Measurements from ENCODE around the gene ADAMTS12. TPM values are rescaled to one million over a fixed set of nuclear protein-coding genes. Genes with fewer than 3 reads are reported as not detected.

ADAMTS12 gene
- total and polyA plus RNA-seq, 10 of the 15 experiments (the other 5 are each of a cell fraction or from before 2014, with no cell fraction given) = 0.11 to 35.8 (median 20.7) TPM

DNA sequence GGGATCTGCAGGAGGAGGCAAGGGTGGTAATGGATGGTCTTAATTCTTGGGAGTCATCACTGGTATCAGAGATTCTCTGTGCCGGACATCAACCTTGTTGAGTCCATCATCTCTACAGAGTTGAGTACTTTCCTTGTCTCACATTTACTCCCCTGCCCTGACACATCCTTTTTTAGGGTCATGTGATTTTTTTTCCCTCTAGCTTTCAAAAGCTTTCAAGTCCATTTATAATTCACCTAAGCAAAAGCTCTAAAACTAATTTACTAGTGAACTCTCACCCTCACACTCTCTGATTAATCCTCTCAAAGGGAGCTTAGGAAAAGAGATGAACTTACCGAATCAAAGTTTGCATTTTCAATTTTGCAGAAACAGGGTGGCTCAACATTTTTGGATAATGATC is 258.1 kb downstream of the ADAMTS12 start:
- BruUV-seq (replicated peaks) = no TSS peak
- CTCF ChIA-PET = interaction anchor here (1.0 kb wide), 2 partner anchors 9 to 302 kb away, joined by 3 read pairs; partner anchors contain the start of gene RXFP3
- TF ChIP-seq SIX5 (IDR thresholded peaks at IDR 0.05; ENCODE audit: low read depth, low read length, severe bottlenecking) = no peak
- no peak for TF ChIP-seq HDAC6 (IDR thresholded peaks at IDR 0.05; ENCODE audit: unreplicated experiment)
- TF ChIP-seq IKZF1 (conservative IDR thresholded peaks at IDR 0.05) = no peak
- TF ChIP-seq MEF2B (IDR thresholded peaks at IDR 0.05; ENCODE audit: partially characterized antibody, poor library complexity, severe bottlenecking) = no peak
- TF ChIP-seq, protein P1, sequence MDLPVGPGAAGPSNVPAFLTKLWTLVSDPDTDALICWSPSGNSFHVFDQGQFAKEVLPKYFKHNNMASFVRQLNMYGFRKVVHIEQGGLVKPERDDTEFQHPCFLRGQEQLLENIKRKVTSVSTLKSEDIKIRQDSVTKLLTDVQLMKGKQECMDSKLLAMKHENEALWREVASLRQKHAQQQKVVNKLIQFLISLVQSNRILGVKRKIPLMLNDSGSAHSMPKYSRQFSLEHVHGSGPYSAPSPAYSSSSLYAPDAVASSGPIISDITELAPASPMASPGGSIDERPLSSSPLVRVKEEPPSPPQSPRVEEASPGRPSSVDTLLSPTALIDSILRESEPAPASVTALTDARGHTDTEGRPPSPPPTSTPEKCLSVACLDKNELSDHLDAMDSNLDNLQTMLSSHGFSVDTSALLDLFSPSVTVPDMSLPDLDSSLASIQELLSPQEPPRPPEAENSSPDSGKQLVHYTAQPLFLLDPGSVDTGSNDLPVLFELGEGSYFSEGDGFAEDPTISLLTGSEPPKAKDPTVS (IDR thresholded peaks at IDR 0.05; ENCODE audit: low read depth, low read length) = no peak
- no peak for TF ChIP-seq POLR2AphosphoS2 (IDR thresholded peaks at IDR 0.05; ENCODE audit: low read depth, low read length)
- no peak for TF ChIP-seq YBX1 (IDR thresholded peaks at IDR 0.05)
- TF ChIP-seq TCF7 (IDR thresholded peaks at IDR 0.05; ENCODE audit: borderline replicate concordance) = no peak
- no peak for TF ChIP-seq HCFC1 (IDR thresholded peaks at IDR 0.05; ENCODE audit: low read length)
- TF ChIP-seq TAF1 (IDR thresholded peaks at IDR 0.05; ENCODE audit: borderline replicate concordance, low read depth, low read length) = no peak
- no peak for TF ChIP-seq NR2C1 (IDR thresholded peaks at IDR 0.05)
- no peak for TF ChIP-seq CHD4 (IDR thresholded peaks at IDR 0.05)
- TF ChIP-seq, protein P2, sequence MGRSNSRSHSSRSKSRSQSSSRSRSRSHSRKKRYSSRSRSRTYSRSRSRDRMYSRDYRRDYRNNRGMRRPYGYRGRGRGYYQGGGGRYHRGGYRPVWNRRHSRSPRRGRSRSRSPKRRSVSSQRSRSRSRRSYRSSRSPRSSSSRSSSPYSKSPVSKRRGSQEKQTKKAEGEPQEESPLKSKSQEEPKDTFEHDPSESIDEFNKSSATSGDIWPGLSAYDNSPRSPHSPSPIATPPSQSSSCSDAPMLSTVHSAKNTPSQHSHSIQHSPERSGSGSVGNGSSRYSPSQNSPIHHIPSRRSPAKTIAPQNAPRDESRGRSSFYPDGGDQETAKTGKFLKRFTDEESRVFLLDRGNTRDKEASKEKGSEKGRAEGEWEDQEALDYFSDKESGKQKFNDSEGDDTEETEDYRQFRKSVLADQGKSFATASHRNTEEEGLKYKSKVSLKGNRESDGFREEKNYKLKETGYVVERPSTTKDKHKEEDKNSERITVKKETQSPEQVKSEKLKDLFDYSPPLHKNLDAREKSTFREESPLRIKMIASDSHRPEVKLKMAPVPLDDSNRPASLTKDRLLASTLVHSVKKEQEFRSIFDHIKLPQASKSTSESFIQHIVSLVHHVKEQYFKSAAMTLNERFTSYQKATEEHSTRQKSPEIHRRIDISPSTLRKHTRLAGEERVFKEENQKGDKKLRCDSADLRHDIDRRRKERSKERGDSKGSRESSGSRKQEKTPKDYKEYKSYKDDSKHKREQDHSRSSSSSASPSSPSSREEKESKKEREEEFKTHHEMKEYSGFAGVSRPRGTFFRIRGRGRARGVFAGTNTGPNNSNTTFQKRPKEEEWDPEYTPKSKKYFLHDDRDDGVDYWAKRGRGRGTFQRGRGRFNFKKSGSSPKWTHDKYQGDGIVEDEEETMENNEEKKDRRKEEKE (IDR thresholded peaks at IDR 0.05) = no peak
- no peak for TF ChIP-seq NFIC (IDR thresholded peaks at IDR 0.05; ENCODE audit: low read depth, low read length)
- no peak for TF ChIP-seq STAT1 (conservative IDR thresholded peaks at IDR 0.05)
- no peak for TF ChIP-seq HDGF (IDR thresholded peaks at IDR 0.05)
- no peak for TF ChIP-seq ATF7 (IDR thresholded peaks at IDR 0.05; ENCODE audit: low read depth)
- in situ Hi-C loops (cut with MboI) (no loop called here), intact Hi-C loops (cut with micrococcal nuclease; ENCODE audit: unreplicated experiment) (loop anchor here (5.0 kb wide), 2 partner anchors 44 to 219 kb away; no protein-coding TSS in a partner anchor)
- H3K27ac ChIP-seq (ENCODE audit: control insufficient read depth, insufficient read depth) = no peak overlapping the region
- RAD21 ChIA-PET (ENCODE audit: unreplicated experiment) = interaction anchor here (0.9 kb wide), 1 partner anchor 48 kb away, joined by 3 read pairs; no protein-coding TSS in a partner anchor
- ATAC-seq = no peak
- H3K27me3 ChIP-seq (replicated peaks in 1 of 2; ENCODE audit: control insufficient read depth in 2 of 2, insufficient read depth in 2 of 2, low read length in 1 of 2) = no peaks in the 10 kb centered on the region
- no peaks in the 10 kb centered on the region for H4K20me1 ChIP-seq (ENCODE audit: control insufficient read depth, insufficient read depth)
- H3K79me2 ChIP-seq (ENCODE audit: control insufficient read depth, insufficient read depth, low read length) = no peaks in the 10 kb centered on the region
- WGBS (ENCODE audit: insufficient coverage, insufficient replicate concordance, low lambda C conversion rate, missing lambda C conversion rate) = 66% methylated on average over 2 of the region's 2 CpGs
- peaks cover 10% of the 10 kb centered on the region; the same call in 1 of the 2 replicates for H3K4me1 ChIP-seq (ENCODE audit: control insufficient read depth, insufficient read depth, low read length)
- no peaks in the 10 kb centered on the region for H3K36me3 ChIP-seq (ENCODE audit: control insufficient read depth in 2 of 2, insufficient read depth in 2 of 2, low read length in 1 of 2)
- no peak for FAIRE-seq
- SMC1A ChIA-PET (ENCODE audit: uncharacterized antibody, unreplicated experiment) = no interaction called here
- POLR2A ChIA-PET = no interaction called here
- H2AFZ ChIP-seq (ENCODE audit: control insufficient read depth, low read depth, low read length) = no peak overlapping the region
- H3K4me2 ChIP-seq (ENCODE audit: control insufficient read depth, insufficient read depth) = no peak overlapping the region
- no peak for DNase-seq (ENCODE audit: low read depth, low spot score)
- no peak overlapping the region for H3K9ac ChIP-seq (ENCODE audit: control insufficient read depth, insufficient read depth, low read length)
- H3K9me3 ChIP-seq (replicated peaks; ENCODE audit: control insufficient read depth, insufficient read depth, low read length) = no peaks in the 10 kb centered on the region
- H3K4me3 ChIP-seq = no peak overlapping the region
